HG03103 (cell line): ENCODE results near the gene MTHFD1L.

ENCODE experiments used
- ATAC-seq: cut with Tn5 transposase; IDR thresholded peaks from one replicate; pipeline ENCODE4 v1.9.1; 2021; ENCODE audit warnings: low read depth; ENCODE audit not compliant: unreplicated experiment

The MTHFD1L gene

GRCh38 chr6:151060096-151060765, 194.7 kb downstream of the MTHFD1L start:
- no peak for ATAC-seq

GRCh38 chr6:151060766-151061531, 195.4 kb downstream of the MTHFD1L start:
- ATAC-seq: no peak

DNA sequence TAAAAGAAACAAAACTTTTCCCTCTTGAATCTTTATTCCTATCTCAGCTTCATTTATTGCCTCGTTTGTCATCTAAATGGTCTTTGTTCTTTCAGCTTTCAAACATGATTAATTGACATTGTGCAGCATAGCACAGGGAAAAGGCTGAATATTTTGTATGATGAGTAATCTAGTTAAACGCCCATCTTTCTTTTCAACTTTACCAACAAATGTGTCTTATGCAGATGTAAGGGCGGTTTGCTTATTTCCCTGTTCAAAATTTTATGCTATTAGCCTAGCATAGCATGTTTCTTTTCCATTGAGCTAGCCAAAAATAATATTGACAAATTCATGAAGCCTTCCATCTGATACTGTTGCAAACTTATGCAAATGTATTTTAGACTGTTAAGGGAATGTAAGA, 197.8 kb downstream of the MTHFD1L start:
- ATAC-seq: no peak

DNA sequence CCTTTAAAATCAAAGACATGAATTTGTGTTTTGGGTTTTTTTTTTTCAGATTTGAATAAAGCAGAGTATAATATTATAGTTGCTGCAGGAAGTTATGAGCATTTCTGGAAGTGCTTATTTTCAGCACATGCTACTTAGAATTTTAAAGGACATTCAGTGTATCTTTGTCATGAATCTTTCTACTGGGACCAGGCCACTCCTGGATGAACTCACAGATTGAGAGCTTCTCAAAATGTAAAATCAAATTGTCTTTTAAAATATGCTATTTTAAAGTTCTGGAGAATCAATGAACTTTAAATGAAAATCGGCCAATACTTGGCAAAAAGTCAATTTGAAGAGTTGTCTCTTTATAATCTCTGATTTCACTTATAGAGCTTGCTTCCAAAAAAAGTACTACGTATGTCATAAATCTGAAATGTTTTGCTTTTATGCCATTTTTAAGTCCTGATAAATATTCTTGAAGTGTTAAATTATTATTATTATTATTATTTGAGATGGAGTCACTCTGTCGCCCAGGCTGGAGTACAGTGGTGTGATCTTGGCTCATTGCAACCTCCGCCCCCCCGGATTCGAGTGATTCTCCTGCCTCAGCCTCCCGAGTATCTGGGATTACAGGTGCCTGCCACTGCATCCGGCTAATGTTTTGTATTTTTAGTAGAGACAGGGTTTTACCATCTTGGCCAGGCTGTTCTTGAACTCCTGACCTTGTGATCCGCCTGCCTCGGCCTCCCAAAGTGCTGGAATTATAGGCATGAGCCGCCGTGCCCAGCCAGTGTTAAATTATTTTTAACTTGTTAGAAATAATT, 198.5 kb downstream of the MTHFD1L start:
- no peak for ATAC-seq

DNA sequence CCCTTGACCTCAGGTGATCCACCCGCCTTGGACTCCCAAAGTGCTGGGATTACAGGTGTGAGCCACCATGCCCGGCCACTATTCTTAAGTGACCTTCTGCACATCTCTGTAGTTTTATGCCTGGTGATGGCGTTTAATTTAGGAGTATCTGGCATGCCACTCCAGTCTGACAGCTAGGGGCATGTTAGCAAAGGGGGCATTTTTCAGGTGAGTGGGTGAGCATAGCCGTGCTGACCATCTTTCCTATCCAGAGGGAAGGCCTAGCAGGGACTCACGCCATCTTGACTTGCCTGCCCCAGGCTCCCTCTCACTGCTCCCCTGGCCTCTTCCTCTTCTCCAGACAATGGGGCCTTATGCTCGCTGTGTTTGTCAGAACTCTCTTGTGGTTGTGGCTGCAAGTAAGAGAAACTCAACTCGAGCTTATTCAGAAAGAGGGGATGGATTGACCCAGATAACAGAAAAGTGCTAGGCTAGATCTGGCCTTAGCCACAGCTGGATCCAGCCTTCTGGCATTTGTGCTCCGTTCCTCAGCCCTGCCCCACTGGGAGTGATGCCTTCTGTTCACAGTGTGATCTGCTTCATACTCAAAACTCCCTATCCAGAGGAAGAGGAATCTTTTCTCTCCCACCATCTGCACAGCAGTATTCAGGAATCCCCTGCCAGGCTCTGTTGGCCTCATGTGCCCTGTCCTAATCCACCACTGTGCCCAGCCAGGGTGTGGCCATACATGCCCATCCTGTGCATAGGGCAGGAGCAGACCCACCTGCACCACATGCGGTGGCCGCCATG, 199.7 kb downstream of the MTHFD1L start:
- no peak for ATAC-seq

- no peak for ATAC-seq
Measured at GRCh38 chr6:151067684-151068596, 202.4 kb downstream of the MTHFD1L start.

DNA sequence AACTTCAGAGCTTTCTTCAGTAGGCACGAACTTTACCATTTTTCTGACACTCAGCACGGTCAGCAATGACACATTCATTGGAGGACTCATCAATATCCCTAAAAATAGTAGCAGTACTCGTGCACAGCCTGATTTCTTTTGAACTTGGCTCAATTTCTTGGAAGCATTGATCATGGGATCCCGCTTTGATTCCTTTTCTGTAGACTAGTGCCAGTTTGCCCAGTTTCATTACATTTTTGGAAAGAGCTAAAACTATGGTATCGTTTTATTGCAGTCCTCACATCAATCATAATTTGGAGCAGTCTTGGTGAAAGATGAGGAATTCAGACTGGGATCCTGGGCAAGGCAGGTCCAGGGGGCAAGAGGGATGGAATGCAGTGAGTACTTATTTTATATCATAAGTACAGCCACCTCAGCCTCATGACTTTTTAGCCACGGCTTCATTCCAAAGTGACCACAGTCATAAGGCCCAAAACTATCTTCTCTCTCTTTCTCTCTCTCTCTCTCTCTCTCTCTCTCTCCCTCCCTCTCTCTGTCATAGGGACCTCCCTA, 203.3 kb downstream of the MTHFD1L start:
- ATAC-seq: no peak

DNA sequence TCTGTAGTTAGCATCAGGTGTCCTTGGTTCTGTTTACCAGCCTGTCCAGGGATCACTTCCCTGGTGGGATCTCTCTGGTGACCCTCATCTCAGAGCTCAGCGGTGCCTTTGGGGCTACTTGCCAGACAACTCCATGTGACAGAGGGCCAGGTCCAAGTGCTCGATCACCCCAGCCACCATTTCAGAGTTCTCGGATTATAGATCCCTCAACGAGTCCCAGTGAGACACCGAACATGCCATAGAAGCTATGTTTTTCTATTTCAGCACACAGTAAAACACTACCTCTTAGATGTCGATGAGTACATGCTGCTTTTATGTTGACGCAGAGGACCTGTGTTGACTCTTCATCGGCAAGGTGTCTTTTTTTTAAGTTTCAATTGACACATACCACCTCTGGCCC, 204.1 kb downstream of the MTHFD1L start:
- ATAC-seq: no peak

GRCh38 chr6:151070631-151071051, 205.1 kb downstream of the MTHFD1L start:
- ATAC-seq: no peak

DNA sequence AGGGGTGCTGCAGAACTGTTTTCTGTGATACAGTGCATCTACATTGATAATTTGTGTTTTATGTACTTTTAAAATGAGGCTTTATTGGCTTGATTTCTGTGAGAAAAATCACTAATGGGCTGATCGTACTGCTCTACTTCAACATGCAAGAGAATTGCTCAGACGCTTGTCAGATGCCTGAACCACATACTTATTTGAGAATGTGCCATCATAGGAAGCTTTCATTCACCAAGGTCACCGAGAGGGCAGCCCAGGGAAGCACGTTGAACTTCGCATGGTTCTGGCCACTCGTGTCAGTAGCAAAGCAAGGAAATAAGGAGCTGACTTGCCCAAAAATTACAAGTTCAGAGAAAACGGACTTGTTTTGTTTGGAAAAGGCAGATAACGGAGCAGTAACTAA, 205.8 kb downstream of the MTHFD1L start:
- no peak for ATAC-seq

GRCh38 chr6:151073146-151073545, 207.6 kb downstream of the MTHFD1L start:
- no peak for ATAC-seq

DNA sequence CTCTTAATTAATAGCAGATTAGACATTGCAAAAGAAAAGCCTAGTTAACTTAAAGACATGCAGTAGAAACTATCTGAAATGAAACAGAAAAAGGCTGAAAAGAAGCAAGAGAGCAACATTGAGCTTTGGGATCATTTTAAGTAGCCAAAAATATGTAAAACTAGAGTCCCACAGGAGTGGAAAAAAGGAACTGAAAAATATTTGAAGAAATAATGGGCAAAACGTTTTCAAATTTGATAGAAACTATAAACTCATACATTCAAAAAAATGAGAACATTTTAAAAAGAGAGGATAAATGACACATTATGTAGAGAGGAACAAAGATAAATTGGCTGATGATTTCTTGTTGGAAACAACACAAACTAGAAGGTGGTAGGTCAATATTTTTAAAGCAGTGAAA, 208.2 kb downstream of the MTHFD1L start:
- no peak for ATAC-seq

GRCh38 chr6:151075005-151075404, 209.5 kb downstream of the MTHFD1L start:
- no peak for ATAC-seq

GRCh38 chr6:151075527-151075926, 210.0 kb downstream of the MTHFD1L start:
- ATAC-seq: no peak

DNA sequence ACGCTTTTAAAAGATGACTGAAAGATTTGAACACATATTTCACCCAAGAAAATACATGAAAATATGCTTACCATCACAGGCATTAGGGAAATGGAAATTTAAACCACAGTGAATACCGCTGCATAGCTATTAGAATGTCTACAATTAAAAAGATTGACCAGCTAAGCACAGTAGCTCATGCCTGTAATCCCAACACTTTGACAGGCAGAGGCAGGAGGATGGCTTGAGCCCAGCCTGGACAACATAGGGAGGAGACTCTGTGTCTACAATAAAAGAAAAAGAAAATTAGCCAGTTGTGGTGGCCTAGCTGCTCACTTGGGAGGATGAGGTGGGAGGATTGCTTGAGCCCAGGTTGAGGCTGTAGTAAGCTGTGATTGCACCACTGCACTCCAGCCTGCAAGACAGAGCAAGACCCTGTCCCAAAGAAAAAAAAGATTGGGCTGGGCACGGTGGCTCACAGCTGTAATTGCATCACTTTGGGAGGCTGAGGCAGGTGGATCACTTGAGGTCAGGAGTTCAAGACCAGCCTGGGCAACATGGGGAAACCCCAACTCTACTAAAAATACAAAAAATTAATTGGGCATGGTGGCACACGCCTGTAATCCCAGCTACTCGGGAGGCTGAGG, 210.5 kb downstream of the MTHFD1L start:
- ATAC-seq: no peak

- no peak for ATAC-seq
Measured at GRCh38 chr6:151078655-151079054, 213.2 kb downstream of the MTHFD1L start.

DNA sequence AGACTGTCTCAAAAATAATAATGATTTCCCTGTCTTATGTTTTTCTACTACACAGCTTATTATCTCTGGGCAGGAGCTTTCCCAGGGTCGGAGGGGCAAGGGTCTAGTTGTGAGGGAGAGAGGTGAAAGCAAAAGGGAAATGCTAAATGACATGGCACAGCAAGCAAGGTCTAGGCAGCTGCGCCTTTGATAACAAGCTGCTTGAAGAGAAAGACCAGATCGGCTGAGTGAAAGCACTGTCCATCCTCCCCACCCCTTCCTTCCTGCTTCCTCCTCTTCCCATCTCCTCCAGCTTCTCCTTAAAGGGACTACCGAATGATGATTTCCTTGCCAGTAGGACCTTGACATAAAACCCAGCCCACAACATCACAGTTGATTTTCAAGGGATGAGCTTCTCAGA, 216.2 kb downstream of the MTHFD1L start:
- ATAC-seq: no peak

GRCh38 chr6:151082079-151082478, 216.6 kb downstream of the MTHFD1L start:
- no peak for ATAC-seq

GRCh38 chr6:151084275-151084674, 218.8 kb downstream of the MTHFD1L start:
- no peak for ATAC-seq
